ENCODE data around the gene FILIP1L.
"Not testable (repeated sequence)": the region's sequence is repeated elsewhere in the genome, so short reads cannot be mapped to it uniquely, and the experiment has no call there.

The FILIP1L gene

DNA sequence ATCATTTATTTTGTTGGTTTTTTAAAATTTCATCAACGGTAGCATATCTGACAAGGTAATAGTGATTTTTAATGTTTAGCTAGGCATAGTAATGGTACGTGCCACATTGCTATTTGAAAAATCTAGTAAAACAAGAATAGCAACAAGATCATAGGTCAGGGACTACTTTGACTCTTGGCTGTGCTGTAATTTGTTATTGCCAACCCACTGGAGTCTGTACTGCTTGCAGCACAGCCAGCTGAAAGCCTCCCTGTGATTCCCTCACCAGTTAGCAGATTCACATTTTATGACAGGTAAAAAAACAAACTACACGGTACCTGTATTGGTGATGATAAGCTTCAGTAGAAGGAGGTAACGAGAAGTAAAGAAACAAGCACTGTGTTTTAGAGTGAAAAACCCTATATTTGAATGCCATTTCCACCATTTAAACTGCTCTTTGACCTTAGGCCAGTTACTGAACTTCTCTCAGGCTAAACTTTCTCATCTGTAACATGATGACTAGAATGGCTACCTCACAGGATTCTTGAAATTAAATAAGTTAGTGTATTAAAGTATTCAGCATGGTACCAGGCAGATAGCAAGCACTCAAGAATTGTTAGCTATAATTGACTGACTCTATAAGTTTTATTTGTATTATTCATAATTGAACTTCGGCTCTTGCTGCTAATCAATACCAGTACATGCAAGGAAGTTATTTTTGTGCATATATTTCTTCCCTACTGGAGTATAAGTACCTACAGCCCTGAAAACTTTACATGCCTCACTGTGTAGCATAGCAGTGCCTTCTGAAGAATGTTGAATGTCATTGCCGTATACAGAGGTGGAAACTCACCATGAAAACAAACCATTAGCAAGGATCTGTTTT, 16.1 kb downstream of the FILIP1L start:
- FAIRE-seq = no peak

DNA sequence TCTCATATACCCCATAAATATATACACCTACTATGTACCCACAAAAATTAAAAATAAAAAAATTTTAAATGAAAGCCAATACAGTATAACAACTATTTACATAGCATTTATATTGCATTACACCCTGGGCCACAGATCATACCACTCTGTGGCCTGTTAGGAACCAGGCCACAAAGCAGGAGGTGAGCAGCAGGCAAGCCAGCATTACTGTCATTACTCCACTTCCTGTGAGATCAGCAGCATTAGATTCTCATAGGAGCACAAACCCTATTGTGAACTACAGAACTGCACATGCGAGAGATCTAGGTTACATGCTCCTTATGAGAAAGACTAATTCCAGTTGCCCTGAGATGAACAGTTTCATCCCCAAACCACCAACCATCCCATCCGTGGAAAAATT, 17.4 kb downstream of the FILIP1L start:
- FAIRE-seq = no peak

DNA sequence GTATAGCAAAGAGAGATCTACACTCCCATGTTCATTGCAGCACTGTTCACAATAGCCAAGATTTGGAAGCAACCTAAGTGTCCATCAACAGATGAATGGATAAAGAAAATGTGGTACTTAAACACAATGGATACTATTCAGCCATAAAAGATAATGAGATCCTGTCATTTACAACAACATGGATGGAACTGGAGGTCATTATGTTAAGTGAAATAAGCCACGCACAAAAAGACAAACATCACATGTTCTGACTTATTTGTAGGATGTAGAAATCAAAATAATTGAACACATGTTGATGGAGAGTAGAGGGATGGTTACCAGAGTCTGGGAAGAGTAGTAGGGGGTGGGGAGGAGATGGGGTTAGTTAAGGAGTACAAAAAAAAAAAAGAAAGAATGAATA, 18.0 kb downstream of the FILIP1L start:
- FAIRE-seq = not testable (repeated sequence)

DNA sequence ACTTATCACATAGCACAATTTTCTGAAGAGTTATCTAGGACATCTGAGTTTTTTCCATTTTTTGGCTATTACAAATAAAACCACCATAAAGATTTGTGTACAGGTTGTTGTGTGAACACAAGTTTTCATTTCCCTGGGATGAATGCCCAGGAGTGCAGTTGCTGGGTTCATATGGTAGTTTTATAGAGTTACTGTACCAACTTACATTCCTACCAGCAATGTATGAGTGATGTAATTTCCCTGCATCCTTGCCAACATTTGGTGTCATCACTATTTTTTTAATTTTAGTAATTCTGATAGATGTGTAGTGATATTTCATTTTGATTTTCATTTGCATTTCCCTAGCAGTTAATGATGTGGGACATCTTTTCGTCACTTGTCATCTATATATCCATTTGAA, 20.5 kb downstream of the FILIP1L start:
- no peak for FAIRE-seq

DNA sequence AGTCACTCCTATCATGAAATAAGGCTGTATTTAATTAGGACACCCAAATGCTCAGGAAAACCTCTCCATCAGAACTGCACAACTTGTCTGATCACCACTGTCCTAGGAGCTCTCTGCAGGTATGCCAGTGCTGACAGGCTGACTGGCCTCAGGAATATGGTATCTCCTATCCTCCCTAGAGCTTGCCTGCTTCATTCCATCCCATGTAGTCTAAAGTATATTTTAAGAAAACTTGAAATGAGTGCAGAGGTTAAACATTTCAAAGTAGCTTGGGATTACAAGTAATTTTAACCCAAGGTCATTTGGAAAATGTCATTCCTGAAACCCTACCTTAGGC, 23.7 kb downstream of the FILIP1L start:
- no peak for FAIRE-seq

- FAIRE-seq = no peak
Measured at GRCh38 chr3:100089812-100090668, 24.3 kb downstream of the FILIP1L start.

GRCh38 chr3:100088735-100089368, 25.4 kb downstream of the FILIP1L start:
- FAIRE-seq = no peak

DNA sequence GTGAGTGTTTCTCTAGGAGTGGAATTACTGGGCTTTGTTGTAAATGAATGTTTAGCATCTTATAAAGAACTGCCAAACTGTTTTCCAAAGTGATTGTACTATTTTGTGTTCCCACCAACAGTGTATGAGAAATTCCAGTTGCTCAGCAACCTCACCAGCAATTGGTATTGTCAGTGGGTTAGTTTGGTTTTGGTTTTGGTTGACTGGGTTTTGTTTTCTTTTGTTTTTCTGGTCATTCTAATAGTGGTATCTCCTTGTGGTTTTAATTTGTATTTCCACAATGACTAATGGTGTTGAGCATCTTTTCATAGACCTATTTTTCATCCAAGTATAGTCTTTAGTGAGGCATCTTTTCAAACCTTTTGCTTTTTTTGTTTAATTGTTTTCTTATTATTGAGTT, 27.1 kb downstream of the FILIP1L start:
- FAIRE-seq = no peak

DNA sequence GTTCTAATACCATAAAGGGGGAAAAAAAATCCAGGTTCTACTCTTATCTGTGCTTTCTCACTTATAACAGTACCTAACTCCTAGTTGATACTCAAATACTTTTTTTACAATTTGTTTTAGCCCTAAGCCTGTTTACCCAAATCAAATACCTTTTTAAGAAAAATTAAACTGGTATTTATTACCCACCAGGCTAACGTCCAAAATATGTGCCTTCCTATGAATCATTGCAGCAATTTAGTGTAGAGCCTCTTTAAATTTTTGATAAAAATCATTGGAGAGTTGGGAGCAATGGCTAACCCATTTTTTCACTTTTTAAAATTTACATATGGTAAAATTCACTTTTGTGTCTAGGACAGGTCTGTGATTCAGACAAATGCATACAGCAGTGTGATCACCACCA, 27.9 kb downstream of the FILIP1L start:
- FAIRE-seq = no peak

DNA sequence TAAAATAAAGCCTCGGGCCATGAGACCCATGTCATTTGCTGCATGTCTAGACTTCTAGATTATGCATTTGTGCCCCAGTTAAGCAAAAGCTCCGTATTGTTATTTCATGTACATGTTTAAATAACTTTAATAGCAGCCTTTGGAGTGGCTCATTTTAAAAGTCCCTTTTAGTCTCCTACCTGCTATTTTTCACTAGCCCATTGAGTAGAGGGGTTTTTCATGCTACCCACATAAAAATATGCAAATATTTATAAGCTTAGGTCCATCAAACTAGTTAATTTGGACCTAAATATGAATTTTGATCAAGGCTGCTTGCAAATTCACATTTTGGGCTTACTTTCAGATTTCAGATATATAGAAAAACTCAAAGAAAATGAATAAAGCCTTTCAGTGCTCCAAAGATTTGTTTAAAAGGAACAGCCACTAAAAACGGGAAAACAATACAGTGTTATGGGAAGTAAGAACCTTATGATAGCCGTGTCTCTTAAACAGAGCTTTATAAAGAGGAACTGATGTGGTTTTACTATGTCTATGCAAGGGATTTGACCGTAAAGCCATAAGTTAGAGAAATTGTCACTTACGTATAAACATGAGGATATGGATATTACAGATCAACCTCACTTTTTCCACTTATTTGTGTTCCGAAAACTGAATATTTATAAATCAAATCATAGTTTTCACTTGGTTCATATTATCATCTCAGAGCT, 30.0 kb downstream of the FILIP1L start:
- FAIRE-seq = no peak

DNA sequence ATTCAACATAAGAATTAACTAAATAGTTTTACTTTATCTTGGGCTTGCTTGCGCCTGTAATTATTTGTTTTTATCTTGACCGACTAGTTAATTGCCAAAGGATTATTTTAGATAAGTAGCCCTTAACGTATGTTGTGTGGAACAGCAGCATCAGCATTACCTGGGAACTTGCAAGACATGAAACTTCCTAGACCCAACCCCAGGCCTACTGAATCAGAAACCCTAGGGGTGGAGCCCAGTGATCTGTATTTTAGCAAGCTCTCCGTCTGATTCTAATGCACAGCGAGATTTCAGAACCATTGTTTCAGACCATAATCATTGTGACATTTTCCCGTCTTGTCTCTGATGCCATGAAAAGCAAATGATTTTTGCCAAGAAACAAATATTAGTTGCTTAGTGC, 31.1 kb downstream of the FILIP1L start:
- FAIRE-seq = no peak

DNA sequence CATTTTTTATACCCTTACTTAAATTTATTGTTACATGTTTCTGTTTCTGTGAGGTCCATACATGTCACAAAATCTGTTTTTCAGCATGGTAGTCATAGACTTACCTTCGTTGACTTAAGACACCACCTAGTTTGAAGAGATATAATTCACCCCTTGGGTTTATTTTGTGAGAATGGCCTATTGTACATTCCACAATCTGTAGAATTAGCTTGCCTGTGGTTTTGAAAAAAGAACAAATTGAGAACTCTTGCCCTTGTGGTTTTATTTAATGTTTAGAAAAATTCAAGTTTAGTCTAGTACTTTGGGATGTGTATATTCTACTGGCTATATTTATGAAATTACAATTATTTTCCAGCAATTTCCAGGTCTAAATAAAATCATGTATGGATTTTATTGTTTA, 31.6 kb downstream of the FILIP1L start:
- no peak for FAIRE-seq

DNA sequence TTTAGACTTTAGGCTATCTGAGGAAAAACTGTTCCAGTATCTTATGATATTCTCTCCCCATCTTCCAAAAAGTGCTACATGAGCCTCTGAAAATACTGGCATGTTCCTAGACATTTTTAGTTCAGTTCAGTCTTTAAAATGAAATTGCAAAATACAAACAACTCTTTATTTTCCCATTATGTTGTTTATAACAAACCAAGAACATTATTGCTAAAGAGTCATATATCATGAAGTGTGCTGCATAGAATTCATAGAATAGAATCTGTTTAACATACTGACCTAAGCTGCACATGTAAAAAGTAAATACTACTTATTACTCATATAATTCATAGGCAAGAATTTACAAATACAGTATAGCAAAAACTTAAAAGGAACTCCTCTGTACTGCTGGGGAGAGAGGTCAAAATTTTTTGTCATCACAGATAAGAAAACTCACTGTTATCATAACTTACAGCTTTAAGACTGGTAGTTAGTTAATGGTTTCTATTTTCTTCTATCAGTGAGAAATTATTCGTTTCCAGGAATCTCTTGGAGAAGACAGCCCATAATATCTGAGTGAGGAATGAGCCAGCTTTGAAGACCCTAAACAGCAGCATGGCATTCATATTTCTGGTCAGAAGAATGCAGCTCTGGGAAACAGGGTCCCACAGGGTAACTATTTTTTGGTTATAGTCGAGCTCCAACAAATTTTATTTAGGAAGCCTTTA, 32.2 kb downstream of the FILIP1L start:
- no peak for FAIRE-seq

- FAIRE-seq = no peak
Measured at GRCh38 chr3:100081311-100081710, 33.0 kb downstream of the FILIP1L start.

DNA sequence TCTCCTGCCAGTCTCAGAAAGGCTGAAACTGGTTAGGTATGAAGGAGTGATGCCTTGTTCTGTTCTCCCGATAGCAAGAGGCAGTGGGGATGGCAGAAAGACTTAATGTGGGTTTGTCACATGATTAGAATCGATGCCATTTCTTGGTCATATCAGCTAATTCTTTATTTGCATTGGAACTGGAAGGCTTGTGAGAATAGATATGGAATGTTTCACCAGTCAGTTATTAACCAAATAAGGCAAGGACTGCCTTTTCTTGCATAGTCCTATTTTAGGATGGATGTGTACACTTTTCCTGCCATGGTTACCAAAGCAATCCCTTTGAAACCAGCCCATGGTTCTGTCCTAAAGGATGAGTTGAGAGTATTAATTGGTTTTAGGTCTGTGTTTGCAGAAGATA, 33.7 kb downstream of the FILIP1L start:
- no peak for FAIRE-seq

DNA sequence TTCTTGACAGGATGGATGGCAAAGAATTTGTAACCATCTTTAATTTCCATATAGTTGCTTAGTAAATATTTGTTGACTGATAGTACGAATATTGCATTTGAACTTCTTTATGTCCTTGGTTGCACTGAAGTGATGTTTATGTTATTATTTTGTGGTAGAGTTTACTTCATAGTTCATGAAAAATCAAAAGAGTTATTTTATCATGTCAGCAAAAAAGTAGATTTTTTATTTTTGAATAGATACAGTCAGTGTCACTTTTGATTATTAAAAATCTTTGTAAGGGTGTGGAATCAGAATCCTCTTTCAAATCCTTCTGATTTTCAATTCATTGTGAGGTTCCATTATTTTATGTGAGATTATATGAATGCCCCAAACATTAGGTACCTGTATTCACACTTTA, 35.0 kb downstream of the FILIP1L start:
- FAIRE-seq = no peak

DNA sequence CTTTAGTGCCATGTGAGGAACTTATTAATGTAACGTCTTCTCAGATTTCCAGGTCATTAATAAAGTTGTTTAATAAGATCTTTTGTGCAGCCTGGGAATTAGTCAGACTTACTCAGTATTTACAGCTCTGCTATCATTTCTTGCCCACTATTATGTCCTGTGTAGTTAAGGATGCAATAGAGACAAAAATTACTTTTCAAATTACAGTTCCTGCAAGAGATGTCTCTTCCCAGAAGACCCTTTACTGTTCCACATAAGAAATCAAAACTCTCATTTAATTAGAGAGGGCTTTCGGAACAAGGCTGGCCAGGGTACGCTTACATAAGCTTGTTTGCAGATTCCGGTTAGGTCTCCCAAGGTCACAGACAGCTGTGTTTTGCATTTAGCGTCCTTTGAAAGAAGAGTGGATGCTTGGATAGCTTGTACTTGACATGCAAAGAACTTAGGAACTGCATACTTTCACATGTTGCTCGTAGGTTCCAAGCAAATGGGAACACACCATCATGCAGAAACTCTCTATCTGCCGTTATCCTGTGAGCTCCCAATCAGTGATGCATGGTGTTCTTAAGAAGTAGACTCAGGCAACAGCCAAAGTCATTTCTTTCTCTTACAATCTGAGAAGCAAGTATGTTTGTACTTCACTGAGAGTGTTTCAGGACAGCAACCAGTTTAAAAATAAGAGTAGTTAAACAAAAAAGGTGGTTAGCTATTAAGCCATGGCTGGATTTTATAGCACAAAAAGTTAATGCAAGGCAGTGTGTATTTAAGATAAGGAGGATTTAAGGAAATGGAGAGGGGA, 37.4 kb downstream of the FILIP1L start:
- FAIRE-seq = no peak

- no peak for FAIRE-seq
Measured at GRCh38 chr3:100075851-100076730, 38.2 kb downstream of the FILIP1L start.

DNA sequence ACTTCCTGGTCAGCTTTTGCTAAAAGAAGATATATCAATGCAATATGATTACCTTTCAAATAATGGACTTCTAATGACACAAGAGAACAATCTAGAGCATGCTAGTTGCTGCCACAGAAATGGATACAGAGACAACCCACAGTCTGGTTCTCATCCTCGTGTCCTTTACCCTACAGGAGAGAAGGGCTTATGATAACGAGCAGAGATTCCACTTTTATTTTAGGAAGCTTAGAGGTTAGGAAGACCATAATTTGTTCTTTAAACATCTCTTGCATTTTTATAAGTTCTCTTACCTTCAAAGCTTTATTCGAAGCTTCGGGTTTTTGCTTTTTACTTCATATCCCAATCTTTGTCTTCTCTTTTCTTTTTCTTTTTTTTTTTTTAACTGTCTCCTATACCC, 39.1 kb downstream of the FILIP1L start:
- FAIRE-seq = no peak

DNA sequence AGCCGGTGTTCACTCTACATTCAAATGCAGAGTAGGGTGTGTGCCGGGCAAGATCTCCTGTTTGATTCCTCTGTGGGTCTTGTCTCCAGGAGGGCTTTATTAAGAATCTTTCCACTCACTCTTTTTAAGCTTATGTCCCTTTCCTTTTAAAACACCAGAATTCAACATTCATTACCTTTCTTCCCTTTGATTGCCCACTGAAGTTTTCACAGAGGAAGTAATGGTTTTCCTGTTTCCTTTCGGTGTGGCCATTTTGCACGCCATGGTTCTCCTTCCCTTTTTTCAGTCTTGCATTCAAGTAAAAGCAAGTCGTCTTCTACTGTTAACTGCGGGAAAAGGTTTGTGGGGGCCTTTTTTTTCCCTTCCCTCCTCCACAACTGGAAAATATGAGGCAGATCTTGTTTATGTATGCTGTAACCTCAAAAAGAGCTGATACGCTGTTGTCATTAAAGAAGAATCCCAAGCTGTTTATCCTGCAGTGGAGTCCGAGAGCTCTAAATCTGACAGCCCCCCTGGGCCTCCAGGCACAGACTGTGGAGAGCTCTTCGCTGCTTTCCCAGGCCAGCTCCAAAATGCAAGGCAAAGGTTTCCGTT, 40.5 kb downstream of the FILIP1L start:
- no peak for FAIRE-seq

Measured in A204.1 (cell line).